ENCODE results near the gene NUDT17.

GRCh38 chr1:145897969-145898368 is 52.5 kb downstream of the NUDT17 start:
- no peak for TF ChIP-seq CTCF (IDR thresholded peaks at IDR 0.05)
- no peak for TF ChIP-seq POLR2A (IDR thresholded peaks at IDR 0.05)

Data from stomach (tissue), 4 donors.